Panc1 (cell line): Measurements from ENCODE around the gene CRISPLD2. TPM values are rescaled to one million over a fixed set of nuclear protein-coding genes. Genes with fewer than 3 reads are reported as not detected.
"Not testable (repeated sequence)": the region's sequence is repeated elsewhere in the genome, so short reads cannot be mapped to it uniquely, and the experiment has no call there.

Experiments used
- ATAC-seq: fragments of 200-7000 bp; cut with Tn5 transposase; 2 replicates; pipeline ENCODE4 v1.9.1; 2020; ENCODE audit warnings: mild to moderate bottlenecking, moderate library complexity
- BruUV-seq: library from RNA; stranded (reverse); fragments of 400-500 nt; replicated peaks from 2 replicates; lab custom pipeline; 2021; lab: Mats Ljungman, UMichigan
- CTCF ChIA-PET: fragments of 300-600 bp; sonication (Branson Sonifier 250); formaldehyde crosslinking; loops from one replicate; lab custom pipeline; 2022; ENCODE audit warnings: antibody characterized with exemption; lab: Charles Lee
- POLR2A ChIA-PET: fragments of 300-600 bp; sonication (Branson Sonifier 250); formaldehyde crosslinking; loops from one replicate; lab custom pipeline; 2022; ENCODE audit warnings: antibody characterized with exemption; lab: Charles Lee
- DNase-seq: peaks from one replicate; pipeline ENCODE4 v3.0.0-alpha.2; 2010; ENCODE audit warnings: low read depth, low spot score
- H3K27ac ChIP-seq: 2 replicates; pipeline ENCODE4 v1.5.1; 2011; ENCODE audit warnings: mild to moderate bottlenecking, low read length, inconsistent platforms
- H3K27me3 ChIP-seq: fragments of 200-500 bp; sonication (Bioruptor generic); 2 replicates; pipeline ENCODE4 v1.6.0; 2014; ENCODE audit warnings: low read length, inconsistent platforms; ENCODE audit not compliant: control insufficient read depth, insufficient read depth
- H3K36me3 ChIP-seq: fragments of 200-500 bp; sonication (Bioruptor generic); 2 replicates; pipeline ENCODE4 v1.5.1; 2014; ENCODE audit warnings: inconsistent platforms, mild to moderate bottlenecking, low read length, moderate library complexity; ENCODE audit not compliant: control insufficient read depth, insufficient read depth
- H3K4me1 ChIP-seq: 2 replicates; pipeline ENCODE4 v1.5.1; 2011; ENCODE audit warnings: inconsistent platforms, mild to moderate bottlenecking, low read length, moderate library complexity; ENCODE audit not compliant: control insufficient read depth, insufficient read depth
- H3K4me3 ChIP-seq, 2 experiments: 2 replicates each; pipeline ENCODE4 v1.5.1; 2011 to 2012; ENCODE audit warnings: low read depth in 2 of 2, low read length in 2 of 2, mild to moderate bottlenecking in 2 of 2, inconsistent platforms in 1 of 2, moderate library complexity in 1 of 2
- H3K9me3 ChIP-seq: fragments of 200-500 bp; sonication (Bioruptor generic); 2 replicates; pipeline ENCODE4 v1.5.1; 2014; ENCODE audit warnings: low read depth, mild to moderate bottlenecking, inconsistent platforms, low read length, moderate library complexity; ENCODE audit not compliant: control insufficient read depth, insufficient read depth
- POLR2AphosphoS5 ChIP-seq: IDR thresholded peaks from 2 replicates; pipeline ENCODE4 v1.6.1; 2012; ENCODE audit warnings: mild to moderate bottlenecking, low read depth, low read length, moderate library complexity
- SIN3A ChIP-seq: IDR thresholded peaks from 2 replicates; pipeline ENCODE4 v1.6.1; 2012; ENCODE audit warnings: low read depth, mild to moderate bottlenecking, low read length, moderate library complexity, borderline replicate concordance; ENCODE audit not compliant: insufficient read depth
- TCF7L2 ChIP-seq: IDR thresholded peaks from 2 replicates; pipeline ENCODE4 v1.6.1; 2011; ENCODE audit warnings: mild to moderate bottlenecking, low read depth, low read length, inconsistent platforms
- in situ Hi-C: cut with HindIII; loops from 2 replicates; pipeline ENCODE4 v1.10.0; 2016; ENCODE audit warnings: low sequenced_read_pairs, low pct_unique_long_range_greater_than_20kb
- intact Hi-C: fragments of 100-400 bp; cut with micrococcal nuclease; formaldehyde crosslinking; loops from one replicate; pipeline ENCODE4 v1.10.0; 2022; ENCODE audit not compliant: unreplicated experiment
- total RNA-seq: library from RNA; stranded (reverse); gene quantifications from one replicate; pipeline ENCODE4 v1.2.1, GENCODE V29; 2021; ENCODE audit not compliant: unreplicated experiment
- TF ChIP-seq, protein P1 (sequence below), 2 experiments: IDR thresholded peaks; 2 replicates each; pipeline ENCODE4 v1.6.1; 2011 to 2012; ENCODE audit warnings: low read depth in 2 of 2, control low read depth in 1 of 2, low read length in 1 of 2, mild to moderate bottlenecking in 1 of 2, moderate library complexity in 1 of 2; ENCODE audit not compliant: insufficient read depth in 1 of 2
- TF ChIP-seq, protein P2 (sequence below): fragments of 450-650 bp; IDR thresholded peaks from 2 replicates; pipeline ENCODE4 v1.5.1; 2017; ENCODE audit warnings: mild to moderate bottlenecking

Gene CRISPLD2
- total RNA-seq, 1 experiment from 2014 or later, result 12.9 TPM

DNA sequence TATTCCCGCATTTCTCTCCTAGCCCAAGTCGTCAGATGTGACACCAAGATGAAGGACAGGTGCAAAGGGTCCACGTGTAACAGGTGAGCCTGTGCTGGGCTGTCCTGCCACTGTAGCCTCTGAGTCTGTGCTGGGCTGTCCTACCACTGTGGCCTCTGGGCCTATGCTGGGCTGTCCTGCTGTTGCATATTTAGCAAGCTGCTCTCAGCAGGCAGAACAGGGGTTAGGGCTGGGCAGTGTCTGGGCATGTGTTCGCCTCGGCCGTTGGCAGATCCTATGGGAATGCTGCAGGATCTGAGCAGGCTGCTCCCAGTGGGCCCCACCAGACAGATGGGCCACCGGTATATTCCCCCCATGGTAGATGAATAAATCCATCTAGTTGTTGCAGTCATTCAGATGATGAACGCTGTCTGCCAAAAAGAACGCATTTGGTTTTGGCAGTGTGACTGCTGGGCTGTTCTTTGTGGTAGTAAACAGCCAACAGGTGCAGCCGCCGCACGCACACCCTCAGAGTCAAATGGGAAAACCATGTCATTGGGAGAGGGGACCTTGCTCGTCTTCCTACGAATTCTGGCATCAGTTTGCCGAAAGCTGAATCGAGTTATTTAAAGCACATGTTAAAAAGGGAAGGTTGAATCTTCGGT is 49.2 kb downstream of the CRISPLD2 start:
- Histone ChIP-seq H3K4me3 (no peak overlapping the region), H3K36me3 (no peaks in the 10 kb centered on the region), H3K9me3 (no peaks in the 10 kb centered on the region), H3K4me1 (no peaks in the 10 kb centered on the region), H3K27ac (no peak overlapping the region), H3K27me3 (no peaks in the 10 kb centered on the region)
- ATAC-seq (no peak), DNase-seq (no peak)
- CTCF ChIA-PET, result no interaction called here
- intact Hi-C loops (no loop called here), in situ Hi-C loops (no loop called here)
- POLR2A ChIA-PET, result no interaction called here
- TF ChIP-seq, protein P1, sequence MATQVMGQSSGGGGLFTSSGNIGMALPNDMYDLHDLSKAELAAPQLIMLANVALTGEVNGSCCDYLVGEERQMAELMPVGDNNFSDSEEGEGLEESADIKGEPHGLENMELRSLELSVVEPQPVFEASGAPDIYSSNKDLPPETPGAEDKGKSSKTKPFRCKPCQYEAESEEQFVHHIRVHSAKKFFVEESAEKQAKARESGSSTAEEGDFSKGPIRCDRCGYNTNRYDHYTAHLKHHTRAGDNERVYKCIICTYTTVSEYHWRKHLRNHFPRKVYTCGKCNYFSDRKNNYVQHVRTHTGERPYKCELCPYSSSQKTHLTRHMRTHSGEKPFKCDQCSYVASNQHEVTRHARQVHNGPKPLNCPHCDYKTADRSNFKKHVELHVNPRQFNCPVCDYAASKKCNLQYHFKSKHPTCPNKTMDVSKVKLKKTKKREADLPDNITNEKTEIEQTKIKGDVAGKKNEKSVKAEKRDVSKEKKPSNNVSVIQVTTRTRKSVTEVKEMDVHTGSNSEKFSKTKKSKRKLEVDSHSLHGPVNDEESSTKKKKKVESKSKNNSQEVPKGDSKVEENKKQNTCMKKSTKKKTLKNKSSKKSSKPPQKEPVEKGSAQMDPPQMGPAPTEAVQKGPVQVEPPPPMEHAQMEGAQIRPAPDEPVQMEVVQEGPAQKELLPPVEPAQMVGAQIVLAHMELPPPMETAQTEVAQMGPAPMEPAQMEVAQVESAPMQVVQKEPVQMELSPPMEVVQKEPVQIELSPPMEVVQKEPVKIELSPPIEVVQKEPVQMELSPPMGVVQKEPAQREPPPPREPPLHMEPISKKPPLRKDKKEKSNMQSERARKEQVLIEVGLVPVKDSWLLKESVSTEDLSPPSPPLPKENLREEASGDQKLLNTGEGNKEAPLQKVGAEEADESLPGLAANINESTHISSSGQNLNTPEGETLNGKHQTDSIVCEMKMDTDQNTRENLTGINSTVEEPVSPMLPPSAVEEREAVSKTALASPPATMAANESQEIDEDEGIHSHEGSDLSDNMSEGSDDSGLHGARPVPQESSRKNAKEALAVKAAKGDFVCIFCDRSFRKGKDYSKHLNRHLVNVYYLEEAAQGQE (IDR thresholded peaks at IDR 0.05; ENCODE audit: insufficient read depth in 1 of 2, low read depth in 2 of 2, low read length in 1 of 2), result no peak
- TF ChIP-seq TCF7L2, result no peak
- no peak for TF ChIP-seq SIN3A
- TF ChIP-seq, protein P2, sequence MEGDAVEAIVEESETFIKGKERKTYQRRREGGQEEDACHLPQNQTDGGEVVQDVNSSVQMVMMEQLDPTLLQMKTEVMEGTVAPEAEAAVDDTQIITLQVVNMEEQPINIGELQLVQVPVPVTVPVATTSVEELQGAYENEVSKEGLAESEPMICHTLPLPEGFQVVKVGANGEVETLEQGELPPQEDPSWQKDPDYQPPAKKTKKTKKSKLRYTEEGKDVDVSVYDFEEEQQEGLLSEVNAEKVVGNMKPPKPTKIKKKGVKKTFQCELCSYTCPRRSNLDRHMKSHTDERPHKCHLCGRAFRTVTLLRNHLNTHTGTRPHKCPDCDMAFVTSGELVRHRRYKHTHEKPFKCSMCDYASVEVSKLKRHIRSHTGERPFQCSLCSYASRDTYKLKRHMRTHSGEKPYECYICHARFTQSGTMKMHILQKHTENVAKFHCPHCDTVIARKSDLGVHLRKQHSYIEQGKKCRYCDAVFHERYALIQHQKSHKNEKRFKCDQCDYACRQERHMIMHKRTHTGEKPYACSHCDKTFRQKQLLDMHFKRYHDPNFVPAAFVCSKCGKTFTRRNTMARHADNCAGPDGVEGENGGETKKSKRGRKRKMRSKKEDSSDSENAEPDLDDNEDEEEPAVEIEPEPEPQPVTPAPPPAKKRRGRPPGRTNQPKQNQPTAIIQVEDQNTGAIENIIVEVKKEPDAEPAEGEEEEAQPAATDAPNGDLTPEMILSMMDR, result no peak
- TF ChIP-seq POLR2AphosphoS5, result no peak
- BruUV-seq, result no TSS peak

DNA sequence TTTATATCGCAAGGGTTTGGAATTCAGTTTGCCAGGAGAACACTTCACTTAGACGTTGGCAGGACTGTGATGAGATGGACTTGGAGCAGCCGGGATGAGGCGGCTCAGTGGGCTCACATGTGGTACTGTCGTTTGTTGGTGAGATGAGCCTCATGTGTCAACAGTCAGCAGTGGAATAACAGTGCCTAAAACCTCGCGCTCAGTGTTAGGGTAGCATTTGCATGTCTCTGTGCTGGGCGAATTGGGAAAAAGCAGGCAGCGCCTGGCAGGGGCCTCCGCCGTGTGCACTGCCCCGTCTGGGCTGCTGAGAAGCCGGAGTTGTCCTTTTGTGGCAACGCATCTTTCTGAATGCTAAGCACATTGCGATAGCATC is 49.7 kb downstream of the CRISPLD2 start:
- Histone ChIP-seq H3K27ac (no peak overlapping the region), H3K9me3 (no peaks in the 10 kb centered on the region), H3K4me1 (no peaks in the 10 kb centered on the region), H3K36me3 (no peaks in the 10 kb centered on the region), H3K4me3 (no peak overlapping the region), H3K27me3 (no peaks in the 10 kb centered on the region)
- POLR2A ChIA-PET, result no interaction called here
- TF ChIP-seq TCF7L2, result no peak
- no peak for TF ChIP-seq SIN3A
- TF ChIP-seq POLR2AphosphoS5, result no peak
- CTCF ChIA-PET, result no interaction called here
- no peak for ATAC-seq
- no TSS peak for BruUV-seq
- no peak for DNase-seq
- intact Hi-C loops, result no loop called here
- in situ Hi-C loops, result no loop called here

DNA sequence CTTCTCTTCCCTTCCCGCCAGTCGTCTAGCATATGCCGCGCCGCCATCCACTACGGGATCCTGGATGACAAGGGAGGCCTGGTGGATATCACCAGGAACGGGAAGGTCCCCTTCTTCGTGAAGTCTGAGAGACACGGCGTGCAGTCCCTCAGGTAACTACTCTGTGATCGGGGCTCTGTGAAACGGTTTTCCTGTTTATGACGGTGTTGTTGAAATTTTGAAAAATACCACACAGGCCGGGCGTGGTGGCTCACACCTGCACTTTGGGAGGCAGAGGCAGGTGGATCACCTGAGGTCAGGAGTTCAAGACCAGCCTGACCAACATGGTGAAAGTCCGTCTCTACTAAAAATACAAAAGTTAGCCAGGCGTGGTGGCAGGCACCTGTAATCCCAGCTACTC is 53.2 kb downstream of the CRISPLD2 start:
- ATAC-seq, CTCF ChIA-PET, H3K4me1 ChIP-seq, H3K4me3 ChIP-seq, H3K27me3 ChIP-seq, H3K27ac ChIP-seq, in situ Hi-C loops, H3K36me3 ChIP-seq, DNase-seq, BruUV-seq, POLR2A ChIA-PET, intact Hi-C loops, H3K9me3 ChIP-seq: not testable (repeated sequence)
